GM18508 (cell line): Measurements from ENCODE around the gene TGM1.
A peak's percentile ranks its signal among the peaks of the same experiment; 100 is the strongest.

Experiments used
- ATAC-seq: cut with Tn5 transposase; IDR thresholded peaks from one replicate; pipeline ENCODE4 v1.9.1; 2021; ENCODE audit warnings: moderate number of reproducible peaks; ENCODE audit not compliant: insufficient read depth, unreplicated experiment

Gene TGM1

DNA sequence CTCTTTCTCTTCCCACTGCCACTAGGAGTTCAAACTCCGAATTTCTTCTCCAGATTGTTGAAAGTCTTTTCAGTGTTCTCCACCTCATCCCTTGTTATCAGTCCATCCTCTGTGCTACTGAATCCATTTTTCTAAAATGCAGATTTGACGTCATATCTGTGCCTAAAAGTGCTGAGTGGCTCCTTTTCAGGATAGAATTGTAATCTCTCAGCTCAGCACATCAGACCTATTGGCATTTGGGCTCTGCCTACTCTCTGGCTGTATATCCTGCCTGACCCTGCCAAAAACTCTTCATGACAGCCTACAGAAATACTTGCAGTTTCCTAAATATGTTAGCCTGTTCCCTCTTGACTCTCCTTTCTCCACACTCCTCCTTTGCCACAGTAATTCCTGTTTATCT lies 9.5 kb upstream of the TGM1 start:
- ATAC-seq: no peak

DNA sequence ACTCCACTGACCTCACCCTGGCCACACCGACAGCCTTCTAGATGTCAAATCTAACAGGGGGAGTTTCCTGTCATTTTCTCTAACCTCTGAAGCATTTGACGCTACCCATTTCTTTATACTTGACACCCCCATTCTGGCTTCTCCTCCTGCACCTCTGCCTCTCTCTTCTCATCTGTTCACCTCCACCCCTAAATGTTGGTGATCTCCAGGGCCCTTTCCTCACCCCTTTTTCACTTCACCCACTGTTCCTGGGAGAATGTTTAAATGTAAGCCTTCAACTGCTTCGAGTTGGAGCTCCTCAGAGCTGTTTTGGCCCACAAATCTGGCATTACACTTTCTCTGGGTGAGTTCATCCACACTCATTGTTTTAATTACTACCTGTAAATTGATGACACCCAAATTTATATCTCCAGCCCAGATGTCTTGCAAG lies 8.9 kb upstream of the TGM1 start:
- no peak for ATAC-seq

DNA sequence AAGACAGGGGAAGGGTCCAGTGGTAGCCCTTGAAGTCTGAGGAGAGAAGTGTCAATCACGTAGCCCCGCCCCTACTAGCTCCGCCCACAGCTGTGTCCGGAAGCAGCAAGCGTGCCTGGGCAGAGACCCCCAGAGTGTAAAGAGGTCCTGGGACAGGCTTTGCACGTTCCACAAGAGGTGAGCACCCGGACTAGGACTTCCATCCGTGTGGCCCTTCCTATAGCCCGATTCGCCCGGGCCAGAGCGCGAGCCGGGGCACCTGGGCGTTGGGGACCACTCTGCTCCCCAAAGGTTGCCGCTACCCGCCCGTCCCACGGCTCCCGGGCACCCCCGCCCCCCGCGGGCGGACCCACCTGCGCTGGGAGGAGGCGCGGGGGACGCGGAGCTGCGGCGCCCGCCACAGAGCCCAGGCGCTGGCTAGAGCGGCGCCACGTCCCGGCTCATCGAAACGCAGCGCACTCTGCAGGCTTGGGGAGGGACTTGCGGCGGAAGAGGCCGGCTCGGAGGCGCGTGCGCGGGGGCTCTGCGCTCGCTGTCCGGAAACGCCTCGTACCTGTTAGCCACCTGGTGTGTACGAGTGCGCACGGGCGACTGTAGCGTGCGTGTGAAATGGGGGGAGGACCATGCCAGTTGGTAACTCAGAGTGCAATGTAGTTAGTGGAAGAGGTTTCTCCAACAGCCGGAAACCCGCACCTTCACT lies 8.3 kb upstream of the TGM1 start, which contains the start of gene RABGGTA:
Gene RABGGTA (minus strand): TSS at position 464 of the 700 bp plus-strand sequence. CDS start 482 bp downstream, outside the sequence.
- peak; percentile 39 for ATAC-seq

DNA sequence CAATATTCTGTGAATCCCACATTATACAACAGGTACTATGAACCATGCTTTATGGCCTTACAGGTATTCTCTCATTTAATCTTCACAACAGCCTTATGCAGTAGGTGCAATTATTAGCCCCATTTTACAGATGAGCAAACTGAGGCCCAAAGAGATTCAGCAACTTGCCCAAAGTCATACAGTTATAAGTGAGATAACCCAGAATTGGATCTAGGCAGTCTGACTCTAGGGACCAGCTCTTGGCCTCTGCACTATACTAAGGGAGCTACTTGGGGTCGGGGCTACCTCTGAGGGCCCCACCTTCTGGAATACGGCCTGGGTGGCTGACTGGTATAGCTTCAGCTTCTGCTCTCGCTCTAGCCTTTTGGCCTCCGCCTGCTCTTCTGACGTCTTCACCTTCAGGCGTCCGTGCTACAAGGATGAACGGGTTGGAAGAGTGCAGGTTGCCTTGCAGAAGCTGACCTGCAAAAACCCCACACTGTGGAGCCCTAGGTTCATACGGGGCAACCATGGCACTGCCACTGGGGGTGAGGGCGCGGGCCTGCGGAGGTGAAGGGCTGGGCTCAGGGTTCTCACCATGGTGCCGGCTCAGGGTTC lies 7.7 kb upstream of the TGM1 start:
- no peak for ATAC-seq

DNA sequence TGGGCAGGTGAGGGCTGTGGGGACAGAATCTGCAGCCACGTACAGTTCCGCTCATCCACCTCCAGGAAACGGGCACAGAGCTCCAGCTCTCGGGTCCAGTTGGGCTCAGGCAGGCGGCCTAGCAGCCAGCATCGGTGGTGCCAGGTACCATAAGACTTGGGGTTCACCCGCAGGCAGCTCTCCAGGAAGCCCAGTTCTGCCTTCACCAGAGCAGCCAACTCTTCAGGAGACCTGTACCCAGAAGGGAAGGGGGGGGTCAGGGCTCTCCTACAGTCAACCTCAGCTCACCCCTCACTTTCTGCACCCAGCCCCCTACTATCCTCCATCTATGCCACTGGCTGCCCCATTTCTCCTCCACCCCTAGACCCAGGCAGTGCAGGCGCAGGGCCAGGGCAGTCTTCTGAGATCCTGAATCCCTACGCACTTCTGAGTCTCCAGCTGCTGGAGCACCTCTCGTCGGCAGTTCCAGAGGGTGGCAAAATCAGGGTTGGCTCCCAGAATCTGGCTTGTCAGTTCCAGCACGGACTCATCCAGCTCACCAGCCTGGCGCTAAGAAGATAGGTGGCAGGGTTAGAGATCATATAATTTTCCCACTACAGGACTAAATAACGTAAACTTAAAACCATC lies 7.0 kb upstream of the TGM1 start:
- no peak for ATAC-seq

DNA sequence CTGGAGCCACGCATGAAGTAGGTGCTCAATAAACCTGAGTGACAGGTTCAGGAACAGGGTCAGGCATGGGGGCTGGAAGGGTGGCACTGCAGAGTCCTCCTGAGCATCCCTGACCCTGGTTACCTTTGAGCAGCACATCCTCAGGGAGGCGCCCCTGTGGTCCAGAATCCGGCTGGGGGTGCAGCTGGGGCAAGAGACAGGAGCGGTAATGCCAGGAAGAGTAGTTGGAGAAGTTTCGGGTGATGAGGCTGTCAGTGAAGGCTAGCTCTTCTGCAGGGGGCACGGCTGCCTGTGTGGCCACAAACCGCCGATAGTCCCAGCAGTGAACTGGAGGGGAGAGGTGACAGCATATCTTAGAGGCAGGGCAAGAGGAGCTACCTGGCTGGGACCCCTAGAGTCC lies 6.4 kb upstream of the TGM1 start:
- ATAC-seq: no peak

DNA sequence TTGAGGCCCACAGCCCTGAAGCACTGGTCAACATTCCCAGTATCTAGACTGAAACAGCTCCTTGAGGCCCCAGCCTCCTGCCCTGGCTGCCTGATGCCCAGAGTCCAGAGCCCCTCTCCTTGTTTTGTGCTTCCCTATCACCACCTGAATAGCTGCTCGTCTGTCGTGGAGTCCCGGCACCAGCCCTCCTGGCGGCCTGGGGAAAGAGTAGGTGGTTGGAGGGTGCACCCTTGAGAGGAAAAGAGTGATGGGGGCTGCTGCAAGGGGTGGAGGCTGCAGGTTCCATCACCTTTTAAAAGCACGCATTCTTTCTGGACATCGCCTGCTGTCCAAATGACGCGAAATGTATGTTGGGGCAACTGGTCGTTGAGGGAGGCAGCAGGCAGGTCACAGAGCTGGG lies 5.2 kb upstream of the TGM1 start:
- ATAC-seq: no peak

DNA sequence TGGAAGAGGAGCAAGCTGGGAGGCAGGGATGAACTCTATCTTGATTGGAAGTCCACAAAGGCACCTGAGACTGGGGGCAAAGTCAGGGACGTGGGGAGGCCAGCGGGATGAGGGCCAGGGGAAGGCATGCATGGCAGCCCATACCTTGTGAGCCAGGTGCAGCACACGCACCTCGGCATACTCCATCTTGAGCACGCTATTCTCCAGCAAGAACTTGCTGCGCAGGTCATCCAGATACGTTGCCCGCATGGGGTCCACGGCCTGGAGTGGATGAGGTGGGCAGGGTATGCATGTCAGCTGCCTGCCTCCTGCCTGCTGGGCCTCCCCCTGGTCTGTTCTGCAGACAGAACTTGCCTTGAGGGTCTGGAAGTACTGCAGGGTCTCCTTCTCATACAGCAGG lies 4.5 kb upstream of the TGM1 start:
- no peak for ATAC-seq

DNA sequence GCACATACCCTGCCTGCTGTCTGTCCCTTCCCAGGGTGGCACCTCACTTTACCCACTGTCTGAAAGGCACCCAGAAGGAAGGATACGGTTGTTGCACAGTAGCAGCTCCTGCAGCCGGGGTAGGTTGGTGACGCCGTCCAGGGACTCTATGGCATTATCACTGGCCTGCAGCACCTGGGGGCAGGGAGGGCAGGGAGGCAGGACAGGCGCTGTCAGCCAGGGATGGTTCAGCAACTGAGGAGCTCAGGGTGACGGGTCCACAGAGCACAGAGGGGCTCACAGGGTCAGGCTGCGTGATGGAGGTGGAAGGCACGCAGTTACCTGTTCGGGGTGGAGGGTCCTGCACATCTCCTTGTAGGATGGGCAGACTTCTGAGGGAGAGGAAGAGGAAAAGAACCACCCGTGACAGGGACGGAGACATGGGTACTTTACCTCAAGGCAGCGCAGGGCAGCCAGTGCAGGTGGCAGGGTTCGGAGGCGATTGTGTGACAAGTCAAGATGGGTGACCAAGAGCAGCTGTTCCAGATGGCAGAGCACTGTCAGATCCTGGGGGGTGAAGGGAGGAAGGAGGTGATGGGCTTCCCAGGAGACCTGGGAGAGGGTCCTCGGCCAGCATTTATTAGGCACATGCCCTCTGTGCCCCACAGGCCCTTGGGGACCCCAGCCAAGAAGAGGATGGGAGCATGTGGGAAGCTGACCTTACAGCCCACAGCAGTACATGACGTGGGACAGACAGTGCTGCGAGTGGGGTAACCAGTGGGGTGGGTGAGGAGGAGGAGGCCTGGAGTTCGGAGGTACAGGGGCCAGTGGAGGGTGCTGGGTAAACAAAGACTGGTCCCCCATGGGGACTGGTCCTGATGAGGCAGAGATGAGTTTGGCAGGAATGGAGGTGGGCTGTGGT lies 3.6 kb upstream of the TGM1 start:
- no peak for ATAC-seq

DNA sequence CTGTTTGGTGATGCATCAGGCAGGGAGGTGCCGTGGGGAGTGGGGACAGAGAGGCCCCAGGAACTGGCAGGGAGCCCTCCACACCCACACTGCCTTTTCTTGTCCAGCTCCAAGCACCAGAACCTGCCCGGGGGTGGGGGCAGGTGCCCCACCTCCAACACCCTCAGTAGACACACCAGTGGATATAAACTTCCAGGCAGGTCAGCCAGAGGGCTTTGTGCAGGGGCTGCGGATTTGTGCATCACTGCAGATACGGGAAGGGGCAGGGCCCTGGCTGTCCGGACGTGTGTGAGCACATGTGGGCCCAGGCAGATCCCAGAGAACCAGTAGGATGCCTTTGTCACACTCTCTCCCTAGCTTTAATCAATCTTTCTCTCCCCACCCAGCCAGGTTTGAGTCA lies 1.3 kb upstream of the TGM1 start:
- ATAC-seq: no peak

DNA sequence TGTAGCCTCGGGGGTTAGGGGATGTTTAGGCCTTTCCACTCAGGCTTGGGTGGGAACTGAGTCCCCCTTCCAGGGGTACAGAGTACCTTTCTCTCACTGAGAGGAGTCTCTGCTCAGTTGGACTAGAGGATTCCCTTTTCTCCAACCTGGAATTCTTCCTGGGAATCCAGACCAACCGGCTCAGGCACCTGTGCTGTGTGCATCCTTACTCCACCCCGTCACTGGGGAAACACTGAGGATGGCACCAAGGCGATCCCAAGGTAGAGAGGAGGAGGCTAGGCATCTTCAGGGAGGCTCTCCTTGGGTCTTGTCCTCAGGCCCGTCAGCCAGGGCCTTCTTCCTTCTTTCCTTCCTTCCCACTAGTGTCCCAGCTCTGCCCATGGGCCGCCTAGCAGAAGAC lies 871 bp upstream of the TGM1 start:
- ATAC-seq: no peak

DNA sequence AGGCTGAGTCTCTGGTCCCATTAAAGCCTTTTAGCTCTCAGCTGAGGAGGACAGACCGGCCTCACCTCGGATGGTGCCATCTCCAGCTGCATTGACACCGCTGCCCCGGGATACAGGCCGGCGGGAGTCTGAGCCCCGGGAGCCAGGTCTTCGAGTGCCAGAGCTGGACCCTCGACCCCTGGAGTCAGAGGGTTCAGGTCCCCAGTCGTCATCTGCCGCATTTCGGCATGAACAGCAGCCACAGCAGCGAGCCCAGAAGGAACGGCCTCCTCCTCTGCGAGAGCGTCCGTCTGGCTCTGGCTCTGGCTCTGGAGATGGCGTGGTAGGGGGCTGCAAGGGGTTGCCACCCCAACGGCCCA lies 1.0 kb downstream of the TGM1 start:
- ATAC-seq: no peak

DNA sequence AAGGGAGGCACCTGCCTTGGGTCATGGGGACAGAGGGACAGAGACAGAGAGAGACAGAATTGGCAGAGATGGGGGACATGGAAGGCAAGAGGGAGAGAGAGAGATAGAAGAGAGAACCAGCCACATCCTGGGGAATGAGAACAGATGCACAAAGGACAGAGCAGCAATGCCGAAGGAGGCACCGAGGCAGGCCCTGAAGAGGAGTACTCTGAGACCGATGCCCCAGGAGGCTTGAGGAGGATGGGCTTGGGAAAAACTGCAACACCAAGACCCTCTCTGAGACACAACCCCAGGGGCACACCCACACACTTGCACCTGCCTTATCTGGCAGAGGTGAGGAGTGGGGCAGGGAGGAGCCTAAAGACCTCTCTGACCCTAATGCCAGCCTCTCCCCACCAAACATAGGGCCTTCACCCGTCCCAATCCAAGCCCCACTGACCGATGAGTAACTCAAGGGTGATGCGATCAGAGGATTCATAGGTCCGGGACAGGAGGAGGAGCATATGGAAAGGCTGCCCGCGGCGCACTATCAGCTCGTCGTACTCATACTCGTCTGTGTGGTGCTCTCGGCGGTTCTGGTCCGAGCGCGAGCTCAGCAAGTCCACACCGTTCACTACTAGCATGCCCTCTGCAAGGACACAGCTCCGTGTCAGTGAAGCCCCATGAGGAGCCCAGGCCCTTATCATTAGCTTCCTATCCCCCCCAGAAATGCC lies 1.6 kb downstream of the TGM1 start:
- ATAC-seq: no peak

DNA sequence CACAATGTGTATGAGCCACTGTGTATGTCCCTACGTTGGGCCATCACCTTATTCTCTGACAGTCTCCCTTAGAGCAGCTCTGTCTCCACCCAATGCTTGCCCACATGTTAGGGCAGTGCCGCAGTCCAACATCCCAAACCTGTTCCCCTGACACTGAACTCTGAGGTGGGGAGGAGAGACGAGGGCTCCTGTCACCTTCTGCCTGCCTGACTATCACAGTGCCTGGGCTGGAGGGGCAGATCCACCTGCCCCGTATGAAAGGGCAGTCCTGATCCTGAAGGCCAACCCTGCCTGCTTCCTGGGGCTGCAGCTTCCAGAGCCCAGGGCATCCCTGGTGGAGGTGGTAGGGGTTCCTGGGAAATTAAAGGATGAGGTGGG lies 2.2 kb downstream of the TGM1 start:
- no peak for ATAC-seq

DNA sequence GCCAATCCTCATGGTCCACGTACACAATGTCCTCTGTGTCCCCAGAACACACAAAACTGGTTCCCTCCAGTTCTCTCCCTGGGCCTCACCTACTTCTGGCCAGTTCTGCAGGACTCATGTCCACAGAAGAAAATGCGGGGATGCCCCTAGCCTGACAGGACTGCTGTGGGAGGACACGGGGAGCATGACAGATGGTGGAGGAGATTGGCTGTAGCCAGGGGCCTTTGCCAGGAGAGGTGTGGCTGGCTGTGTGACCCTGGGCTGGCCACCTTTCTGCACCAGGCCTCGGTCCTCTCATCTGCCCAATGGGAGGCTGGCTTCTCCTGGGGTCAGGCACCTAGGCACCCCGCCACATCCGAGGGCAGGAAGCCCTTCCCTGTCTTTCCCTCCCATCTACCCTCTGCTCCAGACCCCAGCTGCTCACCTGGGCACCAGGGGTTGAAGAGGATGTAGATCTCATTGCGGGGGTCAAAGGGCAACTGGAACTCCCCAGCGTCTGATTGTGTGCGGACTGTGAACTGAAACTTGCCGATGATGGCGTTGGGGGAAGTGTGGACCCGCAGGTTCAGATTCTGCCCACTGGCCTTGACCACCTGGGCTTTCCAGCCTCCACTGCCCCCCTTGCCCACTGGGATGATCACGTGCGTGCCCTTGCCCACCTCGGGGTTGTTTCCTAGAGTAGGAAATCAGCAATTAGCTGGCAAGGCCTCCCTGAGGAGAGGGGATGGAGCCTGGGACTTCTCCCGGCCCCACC lies 2.8 kb downstream of the TGM1 start:
- no peak for ATAC-seq

DNA sequence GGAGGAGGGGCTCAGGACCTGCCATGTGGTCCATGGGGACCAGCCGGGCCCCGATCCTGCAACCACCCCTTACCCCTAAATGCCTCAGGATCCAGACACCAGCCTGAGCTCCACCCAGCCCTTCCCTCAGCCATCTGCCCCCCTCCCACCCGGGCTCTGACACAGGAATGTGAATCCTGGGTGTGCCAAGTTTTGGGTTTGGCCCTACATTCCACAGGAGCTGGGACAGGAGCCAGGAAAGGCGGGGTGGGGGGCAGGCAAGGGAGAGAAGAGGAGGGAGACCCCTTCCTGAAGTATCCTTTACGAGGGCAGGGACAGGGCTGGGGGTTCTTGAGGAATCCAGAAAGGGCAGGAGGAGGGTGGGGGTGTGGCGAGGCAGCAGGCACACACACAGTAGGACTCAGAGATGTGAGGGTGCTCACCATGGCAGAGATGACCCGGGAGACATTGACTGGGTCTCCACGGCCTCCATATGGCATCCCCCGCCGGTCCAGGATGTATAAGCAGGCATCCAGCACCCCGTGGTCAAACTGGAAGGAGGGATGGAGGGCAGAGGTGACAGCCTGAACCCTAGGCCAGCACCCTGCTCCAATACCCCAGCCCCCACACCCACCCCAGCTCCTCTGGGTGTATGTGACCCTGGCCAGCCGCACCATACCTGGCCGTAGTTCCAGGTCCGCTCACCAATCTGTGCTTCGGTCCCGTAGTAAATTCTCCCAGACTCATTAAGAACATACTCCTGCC lies 3.5 kb downstream of the TGM1 start:
- ATAC-seq: no peak

DNA sequence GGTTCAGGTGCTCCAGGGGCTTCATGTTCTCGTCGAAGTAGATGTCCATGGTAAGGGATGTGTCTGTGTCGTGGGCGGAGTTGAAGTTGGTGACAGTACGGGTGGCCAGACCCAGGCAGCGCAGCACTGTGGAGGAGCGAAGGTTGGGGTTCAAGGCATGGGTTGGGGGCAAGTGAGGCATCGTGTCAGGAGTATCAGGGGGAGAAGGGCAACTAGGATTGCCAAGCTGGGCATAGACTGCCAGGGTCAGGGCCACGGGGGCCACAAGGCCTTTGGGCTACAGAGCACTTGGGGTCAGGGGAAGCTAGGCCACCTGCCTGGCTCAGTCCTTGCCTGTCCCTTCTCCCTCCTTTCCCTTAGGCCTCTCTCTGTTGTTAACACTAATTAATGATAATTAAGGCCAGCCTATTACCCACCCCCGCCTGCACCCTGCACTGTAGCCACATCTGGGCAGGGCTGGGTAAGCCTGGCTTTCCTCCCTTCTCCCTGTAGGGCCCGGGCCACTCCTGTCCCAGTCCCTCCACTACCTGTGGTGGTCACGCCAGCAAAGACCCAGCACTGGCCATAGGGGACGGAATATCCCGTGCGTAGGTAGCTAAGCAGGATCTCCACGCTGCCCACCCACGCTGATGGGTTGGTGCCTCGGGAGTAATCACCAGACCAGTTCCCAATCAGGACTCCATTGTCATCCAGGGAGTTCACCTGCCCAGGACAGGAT lies 4.3 kb downstream of the TGM1 start:
- no peak for ATAC-seq

DNA sequence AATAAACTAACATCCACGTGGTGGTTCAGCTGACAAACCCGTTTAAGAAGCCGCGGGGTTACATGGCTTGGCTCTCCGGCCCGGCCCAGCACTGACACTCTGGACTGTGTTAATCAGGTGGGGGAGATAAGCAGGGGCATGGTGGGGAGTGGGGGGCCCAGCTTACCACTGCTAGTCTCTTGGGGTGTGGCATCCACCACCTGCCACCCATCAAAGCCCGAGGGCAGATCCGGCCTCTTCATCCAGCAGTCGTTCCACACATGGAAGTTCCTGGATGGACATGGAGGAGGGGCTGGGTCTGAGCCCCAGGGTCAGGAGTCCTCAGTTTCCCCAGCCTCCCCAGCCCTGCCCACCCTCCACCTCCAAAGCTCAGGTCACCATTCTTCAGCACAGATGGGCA lies 4.9 kb downstream of the TGM1 start:
- ATAC-seq: no peak
